Endothelial cell (in vitro differentiated cells): ENCODE measurements around the gene SMAD6. TPM values are rescaled to one million over a fixed set of nuclear protein-coding genes. Genes with fewer than 3 reads are reported as not detected.

Experiments
- DNase-seq: peaks from one replicate; pipeline ENCODE4 v3.0.0; 2021; ENCODE audit warnings: low spot score
- H3K27ac Mint-ChIP-seq: one replicate; pipeline ENCODE4 v1.8.0; 2021; ENCODE audit warnings: mixed read lengths, inconsistent platforms; ENCODE audit not compliant: unreplicated experiment
- H3K27me3 Mint-ChIP-seq: one replicate; pipeline ENCODE4 v1.8.0; 2021; ENCODE audit warnings: mild to moderate bottlenecking, moderate library complexity, mixed read lengths, inconsistent platforms; ENCODE audit not compliant: unreplicated experiment
- H3K36me3 Mint-ChIP-seq: one replicate; pipeline ENCODE4 v1.8.0; 2021; ENCODE audit warnings: mild to moderate bottlenecking, low read depth, mixed read lengths, inconsistent platforms; ENCODE audit not compliant: unreplicated experiment
- H3K4me1 Mint-ChIP-seq: one replicate; pipeline ENCODE4 v1.8.0; 2021; ENCODE audit warnings: mild to moderate bottlenecking, mixed read lengths, inconsistent platforms; ENCODE audit not compliant: unreplicated experiment
- H3K4me3 Mint-ChIP-seq: one replicate; pipeline ENCODE4 v1.8.0; 2021; ENCODE audit warnings: mild to moderate bottlenecking, mixed read lengths, inconsistent platforms; ENCODE audit not compliant: unreplicated experiment
- H3K9me3 Mint-ChIP-seq: one replicate; pipeline ENCODE4 v1.8.0; 2021; ENCODE audit warnings: mixed read lengths, inconsistent platforms; ENCODE audit not compliant: unreplicated experiment
- total RNA-seq: library from RNA; stranded (reverse); fragmentation: NEBNext Ultra II Directional; extraction: Animal tissue kit (Norgen Biotek cat#: 25700); gene quantifications from one replicate; pipeline ENCODE4 v1.2.1, GENCODE V29; 2021; ENCODE audit not compliant: unreplicated experiment
- TF ChIP-seq, protein P1 (sequence below): fragments of 200-600 bp; sonication (generic); IDR thresholded peaks from one replicate; pipeline ENCODE4 v1.5.0; 2021; ENCODE audit warnings: antibody characterized with exemption; ENCODE audit not compliant: unreplicated experiment

Gene SMAD6
- total RNA-seq, 1 donor from 2014 or later: 21.3 TPM

- DNase-seq: no peak
- Mint-ChIP-seq H3K27ac (no peak overlapping the region), H3K36me3 (no peaks in the 10 kb centered on the region), H3K27me3 (peaks cover 4% of the 10 kb centered on the region), H3K4me3 (no peak overlapping the region), H3K9me3 (no peaks in the 10 kb centered on the region), H3K4me1 (no peaks in the 10 kb centered on the region)
- TF ChIP-seq, protein P1, sequence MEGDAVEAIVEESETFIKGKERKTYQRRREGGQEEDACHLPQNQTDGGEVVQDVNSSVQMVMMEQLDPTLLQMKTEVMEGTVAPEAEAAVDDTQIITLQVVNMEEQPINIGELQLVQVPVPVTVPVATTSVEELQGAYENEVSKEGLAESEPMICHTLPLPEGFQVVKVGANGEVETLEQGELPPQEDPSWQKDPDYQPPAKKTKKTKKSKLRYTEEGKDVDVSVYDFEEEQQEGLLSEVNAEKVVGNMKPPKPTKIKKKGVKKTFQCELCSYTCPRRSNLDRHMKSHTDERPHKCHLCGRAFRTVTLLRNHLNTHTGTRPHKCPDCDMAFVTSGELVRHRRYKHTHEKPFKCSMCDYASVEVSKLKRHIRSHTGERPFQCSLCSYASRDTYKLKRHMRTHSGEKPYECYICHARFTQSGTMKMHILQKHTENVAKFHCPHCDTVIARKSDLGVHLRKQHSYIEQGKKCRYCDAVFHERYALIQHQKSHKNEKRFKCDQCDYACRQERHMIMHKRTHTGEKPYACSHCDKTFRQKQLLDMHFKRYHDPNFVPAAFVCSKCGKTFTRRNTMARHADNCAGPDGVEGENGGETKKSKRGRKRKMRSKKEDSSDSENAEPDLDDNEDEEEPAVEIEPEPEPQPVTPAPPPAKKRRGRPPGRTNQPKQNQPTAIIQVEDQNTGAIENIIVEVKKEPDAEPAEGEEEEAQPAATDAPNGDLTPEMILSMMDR: no peak
These were observed 122.4 kb downstream of the SMAD6 start for GRCh38 chr15:66824424-66824823.

- Mint-ChIP-seq H3K36me3 (no peaks in the 10 kb centered on the region), H3K4me1 (no peaks in the 10 kb centered on the region), H3K9me3 (no peaks in the 10 kb centered on the region), H3K27ac (no peak overlapping the region), H3K27me3 (peaks cover 4% of the 10 kb centered on the region), H3K4me3 (no peak overlapping the region)
- TF ChIP-seq, protein P1: no peak
- no peak for DNase-seq
These were observed 123.1 kb downstream of the SMAD6 start for GRCh38 chr15:66825139-66825538.

GRCh38 chr15:66825731-66826130 lies 123.7 kb downstream of the SMAD6 start:
- Mint-ChIP-seq H3K4me1 (no peaks in the 10 kb centered on the region), H3K9me3 (no peaks in the 10 kb centered on the region), H3K27me3 (peaks cover 4% of the 10 kb centered on the region), H3K36me3 (no peaks in the 10 kb centered on the region), H3K27ac (no peak overlapping the region), H3K4me3 (no peak overlapping the region)
- TF ChIP-seq, protein P1: no peak
- DNase-seq: no peak

- H3K27ac Mint-ChIP-seq: no peak overlapping the region
These were observed 124.5 kb downstream of the SMAD6 start for GRCh38 chr15:66826507-66826906.

DNA sequence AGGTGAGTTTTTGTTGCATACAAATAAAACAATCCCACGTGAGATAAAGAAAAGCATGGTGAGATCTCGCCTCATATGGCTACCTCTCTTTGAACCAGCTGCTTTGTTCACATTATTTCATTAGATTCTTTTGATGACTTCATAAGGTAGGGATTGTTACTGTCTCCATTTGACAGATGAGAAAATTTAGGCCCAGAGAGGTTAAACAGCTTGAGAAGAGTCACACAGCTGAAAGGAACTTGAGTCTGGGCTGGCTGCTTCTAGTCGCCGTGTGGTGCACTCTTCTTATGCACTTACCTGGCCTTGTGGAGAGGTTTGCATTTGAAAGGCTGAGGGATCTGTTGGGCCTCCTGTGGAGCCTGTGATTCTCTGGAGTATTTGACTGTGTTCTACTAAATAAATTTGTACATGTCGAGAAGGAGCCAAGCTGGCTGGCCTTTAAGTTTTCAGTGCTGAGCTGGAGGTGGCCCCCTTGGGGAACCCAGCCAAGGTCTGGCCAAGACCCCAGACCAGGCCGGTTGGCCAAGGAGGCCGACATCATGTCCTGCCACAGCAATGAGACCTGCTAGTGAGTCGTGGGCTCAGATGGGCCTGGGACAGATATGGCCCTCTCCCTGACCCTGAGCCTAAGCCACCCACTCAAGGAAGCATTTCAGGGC lies 125.1 kb downstream of the SMAD6 start:
- no peaks in the 10 kb centered on the region for H3K4me1 Mint-ChIP-seq
- TF ChIP-seq, protein P1: no peak
- DNase-seq: no peak

More at GRCh38 chr15:66826507-66826906, 124.5 kb downstream of the SMAD6 start:
- no peak overlapping the region for H3K4me3 Mint-ChIP-seq
- TF ChIP-seq, protein P1: no peak
- H3K4me1 Mint-ChIP-seq: no peaks in the 10 kb centered on the region
- H3K9me3 Mint-ChIP-seq: no peaks in the 10 kb centered on the region
- H3K27me3 Mint-ChIP-seq: peaks cover 5% of the 10 kb centered on the region
- no peak for DNase-seq
- H3K36me3 Mint-ChIP-seq: no peaks in the 10 kb centered on the region

More for the DNA sequence above, 125.1 kb downstream of the SMAD6 start:
- Mint-ChIP-seq H3K27ac (no peak overlapping the region), H3K9me3 (no peaks in the 10 kb centered on the region), H3K36me3 (no peaks in the 10 kb centered on the region), H3K27me3 (peaks cover 5% of the 10 kb centered on the region), H3K4me3 (no peak overlapping the region)
